ENCODE measurements around the gene DUSP12. TPM values are rescaled to one million over a fixed set of nuclear protein-coding genes. Genes with fewer than 3 reads are reported as not detected.

DUSP12 gene
- total and polyA plus RNA-seq, 2 experiments from 2014 or later, result 35.4 to 47.9 TPM

GRCh38 chr1:161799792-161800191 is 50.2 kb downstream of the DUSP12 start:
- Histone ChIP-seq H3K4me3 (no peak overlapping the region), H2AFZ (no peak overlapping the region), H4K20me1 (ENCODE audit: insufficient read depth, poor library complexity, severe bottlenecking) (no peaks in the 10 kb centered on the region), H3K27me3 (no peaks in the 10 kb centered on the region), H3K9me2 (replicated peaks; ENCODE audit: insufficient read depth) (no peaks in the 10 kb centered on the region), H3K4me1 (ENCODE audit: insufficient read depth) (no peaks in the 10 kb centered on the region), H3K79me2 (no peaks in the 10 kb centered on the region), H3K36me3 (replicated peaks; ENCODE audit: insufficient read depth, low read depth) (no peaks in the 10 kb centered on the region), H3K27ac (no peak overlapping the region), H3K4me2 (no peak overlapping the region), H3K9me3 (ENCODE audit: low read depth) (no peaks in the 10 kb centered on the region)
- 86% methylated on average over 1 of the region's 1 CpG for WGBS (ENCODE audit: low lambda C conversion rate, missing lambda C conversion rate)
- DNase-seq (ENCODE audit: low spot score), result no peak
- no peak for TF ChIP-seq CTCF (IDR thresholded peaks at IDR 0.05; ENCODE audit: poor library complexity)

- no peaks in the 10 kb centered on the region for H4K20me1 ChIP-seq (ENCODE audit: insufficient read depth, poor library complexity, severe bottlenecking)
- no peaks in the 10 kb centered on the region for H3K9me3 ChIP-seq (ENCODE audit: low read depth)
- no peak overlapping the region for H3K27ac ChIP-seq
- no peaks in the 10 kb centered on the region for H3K79me2 ChIP-seq
- H3K4me1 ChIP-seq (ENCODE audit: insufficient read depth), result peaks cover 16% of the 10 kb centered on the region
- DNase-seq (ENCODE audit: low spot score), result peak; percentile 5
- 80% methylated on average over 7 of the region's 7 CpGs for WGBS (ENCODE audit: low lambda C conversion rate, missing lambda C conversion rate)
- no peaks in the 10 kb centered on the region for H3K36me3 ChIP-seq (replicated peaks; ENCODE audit: insufficient read depth, low read depth)
- H3K4me2 ChIP-seq, result no peak overlapping the region
- no peaks in the 10 kb centered on the region for H3K9me2 ChIP-seq (replicated peaks; ENCODE audit: insufficient read depth)
- no peaks in the 10 kb centered on the region for H3K27me3 ChIP-seq
- TF ChIP-seq CTCF (IDR thresholded peaks at IDR 0.05; ENCODE audit: poor library complexity) (no peak), EZH2phosphoT487 (IDR thresholded peaks at IDR 0.05; ENCODE audit: low read depth, severe bottlenecking, unreplicated experiment) (no peak), EZH2 (IDR thresholded peaks at IDR 0.05; ENCODE audit: borderline replicate concordance) (no peak)
- no peak overlapping the region for H2AFZ ChIP-seq
- H3K4me3 ChIP-seq, result no peak overlapping the region
These were observed 52.4 kb downstream of the DUSP12 start for GRCh38 chr1:161801955-161802354.

- H3K4me2 ChIP-seq, result no peak overlapping the region
- 67% methylated on average over 2 of the region's 2 CpGs for WGBS (ENCODE audit: low lambda C conversion rate, missing lambda C conversion rate)
- no peak for DNase-seq (ENCODE audit: low spot score)
- H3K27ac ChIP-seq, result no peak overlapping the region
- H3K36me3 ChIP-seq (replicated peaks; ENCODE audit: insufficient read depth, low read depth), result no peaks in the 10 kb centered on the region
- no peaks in the 10 kb centered on the region for H3K27me3 ChIP-seq
- no peaks in the 10 kb centered on the region for H3K9me3 ChIP-seq (ENCODE audit: low read depth)
- TF ChIP-seq CTCF (IDR thresholded peaks at IDR 0.05; ENCODE audit: poor library complexity), result no peak
- TF ChIP-seq EZH2phosphoT487 (IDR thresholded peaks at IDR 0.05; ENCODE audit: low read depth, severe bottlenecking, unreplicated experiment), result no peak
- TF ChIP-seq EZH2 (IDR thresholded peaks at IDR 0.05; ENCODE audit: borderline replicate concordance), result no peak
- H3K4me3 ChIP-seq, result no peak overlapping the region
- H3K9me2 ChIP-seq (replicated peaks; ENCODE audit: insufficient read depth), result no peaks in the 10 kb centered on the region
- no peak overlapping the region for H2AFZ ChIP-seq
- H3K4me1 ChIP-seq (ENCODE audit: insufficient read depth), result peaks cover 19% of the 10 kb centered on the region
- no peaks in the 10 kb centered on the region for H3K79me2 ChIP-seq
- no peaks in the 10 kb centered on the region for H4K20me1 ChIP-seq (ENCODE audit: insufficient read depth, poor library complexity, severe bottlenecking)
These were observed 53.6 kb downstream of the DUSP12 start for GRCh38 chr1:161803181-161803580.
